Measurements from ENCODE around the gene TMEM45A.

DNA sequence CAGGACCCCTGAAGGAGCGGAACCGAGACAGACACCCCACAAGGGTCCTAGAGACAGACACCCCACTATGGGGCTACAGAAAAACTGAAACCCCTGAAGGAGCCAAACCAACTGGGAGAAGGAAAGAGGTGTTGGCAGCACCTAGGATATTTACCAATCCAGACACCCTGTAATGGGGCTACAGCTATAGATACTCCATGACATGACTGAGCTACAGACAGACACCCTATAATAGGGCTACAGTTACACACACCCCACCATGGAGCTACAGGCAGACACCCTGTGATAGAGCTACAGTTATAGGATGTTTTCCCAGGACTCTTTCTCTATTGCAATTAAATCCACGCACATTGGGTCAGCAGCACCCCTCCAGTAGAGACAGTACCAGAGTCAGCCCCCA, 94.4 kb downstream of the TMEM45A start:
- TF ChIP-seq, protein P1, sequence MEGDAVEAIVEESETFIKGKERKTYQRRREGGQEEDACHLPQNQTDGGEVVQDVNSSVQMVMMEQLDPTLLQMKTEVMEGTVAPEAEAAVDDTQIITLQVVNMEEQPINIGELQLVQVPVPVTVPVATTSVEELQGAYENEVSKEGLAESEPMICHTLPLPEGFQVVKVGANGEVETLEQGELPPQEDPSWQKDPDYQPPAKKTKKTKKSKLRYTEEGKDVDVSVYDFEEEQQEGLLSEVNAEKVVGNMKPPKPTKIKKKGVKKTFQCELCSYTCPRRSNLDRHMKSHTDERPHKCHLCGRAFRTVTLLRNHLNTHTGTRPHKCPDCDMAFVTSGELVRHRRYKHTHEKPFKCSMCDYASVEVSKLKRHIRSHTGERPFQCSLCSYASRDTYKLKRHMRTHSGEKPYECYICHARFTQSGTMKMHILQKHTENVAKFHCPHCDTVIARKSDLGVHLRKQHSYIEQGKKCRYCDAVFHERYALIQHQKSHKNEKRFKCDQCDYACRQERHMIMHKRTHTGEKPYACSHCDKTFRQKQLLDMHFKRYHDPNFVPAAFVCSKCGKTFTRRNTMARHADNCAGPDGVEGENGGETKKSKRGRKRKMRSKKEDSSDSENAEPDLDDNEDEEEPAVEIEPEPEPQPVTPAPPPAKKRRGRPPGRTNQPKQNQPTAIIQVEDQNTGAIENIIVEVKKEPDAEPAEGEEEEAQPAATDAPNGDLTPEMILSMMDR (IDR thresholded peaks at IDR 0.05; ENCODE audit: low read depth, low read length), result no peak
- no peak for TF ChIP-seq EZH2phosphoT487 (IDR thresholded peaks at IDR 0.05; ENCODE audit: low read depth)

Measured in OCI-LY3 (cell line).